Measurements from ENCODE around the gene CCDC192. TPM values are rescaled to one million over a fixed set of nuclear protein-coding genes. Genes with fewer than 3 reads are reported as not detected.
A peak's percentile ranks its signal among the peaks of the same experiment; 100 is the strongest.

Gene CCDC192
- total and polyA plus RNA-seq, 2 donors (not counting 3 experiments of a cell fraction or from before 2014, with no cell fraction given), result not detected

DNA sequence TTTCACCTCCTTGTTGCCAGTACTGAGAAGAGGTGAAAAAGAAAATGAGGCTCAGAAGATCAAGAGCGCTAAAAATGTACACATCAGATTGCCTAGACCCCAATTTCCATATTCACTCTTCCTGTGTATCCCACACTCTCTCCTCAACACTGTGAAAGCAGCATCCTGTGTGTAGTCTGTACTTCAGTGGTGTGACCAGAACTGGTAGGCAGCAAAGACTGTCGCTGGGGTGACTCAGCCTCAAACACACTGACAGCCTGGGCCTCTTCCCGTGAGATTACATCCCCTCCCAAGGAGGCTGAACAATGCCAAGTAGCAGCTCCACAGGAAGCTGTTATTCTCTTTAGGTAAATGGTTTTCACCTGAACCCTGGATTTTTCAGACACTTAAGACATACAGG is 135.5 kb downstream of the CCDC192 start:
- FAIRE-seq (peak; percentile 90), DNase-seq (ENCODE audit: low read depth, low spot score) (peak; percentile 49)
- no TSS peak for BruUV-seq (replicated peaks)
- H3K9me1 ChIP-seq (replicated peaks; ENCODE audit: control insufficient read depth, extremely low read depth, insufficient read depth, low read length), result no peaks in the 10 kb centered on the region
- H3K36me3 ChIP-seq (ENCODE audit: control insufficient read depth in 2 of 2, extremely low read depth in 1 of 2, insufficient read depth in 2 of 2, low read length in 2 of 2), result no peaks in the 10 kb centered on the region
- H3K9me3 ChIP-seq (replicated peaks; ENCODE audit: control insufficient read depth, insufficient read depth, low read length), result no peaks in the 10 kb centered on the region
- H3K79me2 ChIP-seq (ENCODE audit: control insufficient read depth, insufficient read depth, low read length), result no peaks in the 10 kb centered on the region
- intact Hi-C loops (cut with micrococcal nuclease) (no loop called here), dilution Hi-C loops (cut with MboI; ENCODE audit: extremely low pct_ligation_motif_present, low sequenced_read_pairs) (no loop called here)
- no peak overlapping the region for H3K4me2 ChIP-seq (ENCODE audit: insufficient read depth, low read length)
- no peak overlapping the region for H3K9ac ChIP-seq (replicated peaks; ENCODE audit: extremely low read depth, insufficient read depth, low read length)
- H2AFZ ChIP-seq (ENCODE audit: low read depth, low read length), result peak overlapping the region; percentile 10
- TF ChIP-seq FOS (IDR thresholded peaks at IDR 0.05; ENCODE audit: borderline replicate concordance, insufficient read depth, low read length) (peak; percentile 62), GATA2 (IDR thresholded peaks at IDR 0.05; ENCODE audit: insufficient read depth, insufficient read length, low read depth, low read length) (no peak)
- H3K27me3 ChIP-seq (ENCODE audit: control insufficient read depth in 2 of 2, insufficient read depth in 2 of 2, low read length in 2 of 2), result no peaks in the 10 kb centered on the region
- CTCF ChIA-PET, result no interaction called here
- no peak overlapping the region for H3K4me3 ChIP-seq (replicated peaks in 1 of 3; ENCODE audit: insufficient read depth in 1 of 3, low read depth in 1 of 3, low read length in 3 of 3)
- POLR2A ChIA-PET, result no interaction called here
- H3K27ac ChIP-seq (ENCODE audit: insufficient read depth, low read depth, low read length), result no peak overlapping the region
- H4K20me1 ChIP-seq (replicated peaks; ENCODE audit: control insufficient read depth, extremely low read depth, insufficient read depth, low read length), result no peaks in the 10 kb centered on the region
- H3K4me1 ChIP-seq (ENCODE audit: control insufficient read depth, extremely low read depth, insufficient read depth, low read length), result peaks cover 7% of the 10 kb centered on the region

DNA sequence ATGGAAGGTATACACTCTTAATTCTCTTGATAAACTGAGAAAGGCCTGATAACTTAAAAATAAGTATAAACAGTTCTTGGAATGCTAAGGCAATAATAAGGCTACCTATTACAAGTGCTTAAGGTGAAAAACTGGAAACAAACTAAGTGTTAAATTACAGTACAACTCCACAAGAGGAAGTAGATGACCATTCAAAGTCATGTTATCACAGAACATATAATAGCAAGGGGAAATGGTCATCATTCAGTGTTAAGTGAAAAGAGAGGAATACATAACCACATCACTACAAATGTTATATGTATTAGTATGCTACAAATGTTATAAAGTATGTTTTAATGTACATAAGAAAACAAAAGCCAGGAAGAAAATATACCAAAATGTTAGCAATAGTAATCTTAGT is 135.9 kb downstream of the CCDC192 start:
- no peak for FAIRE-seq

More for the DNA sequence above, 135.9 kb downstream of the CCDC192 start:
- ChIA-PET POLR2A (no interaction called here), CTCF (no interaction called here)
- Histone ChIP-seq H3K27ac (ENCODE audit: insufficient read depth, low read depth, low read length) (no peak overlapping the region), H3K4me3 (replicated peaks in 1 of 3; ENCODE audit: insufficient read depth in 1 of 3, low read depth in 1 of 3, low read length in 3 of 3) (no peak overlapping the region), H3K4me2 (ENCODE audit: insufficient read depth, low read length) (no peak overlapping the region), H3K9me3 (replicated peaks; ENCODE audit: control insufficient read depth, insufficient read depth, low read length) (no peaks in the 10 kb centered on the region), H3K9me1 (replicated peaks; ENCODE audit: control insufficient read depth, extremely low read depth, insufficient read depth, low read length) (no peaks in the 10 kb centered on the region), H3K9ac (replicated peaks; ENCODE audit: extremely low read depth, insufficient read depth, low read length) (no peak overlapping the region), H3K79me2 (ENCODE audit: control insufficient read depth, insufficient read depth, low read length) (no peaks in the 10 kb centered on the region), H4K20me1 (replicated peaks; ENCODE audit: control insufficient read depth, extremely low read depth, insufficient read depth, low read length) (no peaks in the 10 kb centered on the region), H3K27me3 (ENCODE audit: control insufficient read depth in 2 of 2, insufficient read depth in 2 of 2, low read length in 2 of 2) (no peaks in the 10 kb centered on the region), H2AFZ (ENCODE audit: low read depth, low read length) (no peak overlapping the region), H3K4me1 (ENCODE audit: control insufficient read depth, extremely low read depth, insufficient read depth, low read length) (peaks cover 7% of the 10 kb centered on the region), H3K36me3 (ENCODE audit: control insufficient read depth in 2 of 2, extremely low read depth in 1 of 2, insufficient read depth in 2 of 2, low read length in 2 of 2) (no peaks in the 10 kb centered on the region)
- no peak for DNase-seq (ENCODE audit: low read depth, low spot score)
- TF ChIP-seq GATA2 (IDR thresholded peaks at IDR 0.05; ENCODE audit: insufficient read depth, insufficient read length, low read depth, low read length) (no peak), FOS (IDR thresholded peaks at IDR 0.05; ENCODE audit: borderline replicate concordance, insufficient read depth, low read length) (no peak), EZH2 (IDR thresholded peaks at IDR 0.05; ENCODE audit: borderline replicate concordance, low read depth, low read length, severe bottlenecking) (no peak), JUN (IDR thresholded peaks at IDR 0.05; ENCODE audit: borderline replicate concordance, insufficient read depth, insufficient read length, low read depth) (no peak), POLR2AphosphoS5 (IDR thresholded peaks at IDR 0.05; ENCODE audit: insufficient read depth, low read depth, low read length) (no peak), MYC (IDR thresholded peaks at IDR 0.05; ENCODE audit: low read depth, low read length) (no peak), MAX (IDR thresholded peaks at IDR 0.05; ENCODE audit: insufficient read depth, insufficient read length) (no peak)
- TF ChIP-seq, protein P1, sequence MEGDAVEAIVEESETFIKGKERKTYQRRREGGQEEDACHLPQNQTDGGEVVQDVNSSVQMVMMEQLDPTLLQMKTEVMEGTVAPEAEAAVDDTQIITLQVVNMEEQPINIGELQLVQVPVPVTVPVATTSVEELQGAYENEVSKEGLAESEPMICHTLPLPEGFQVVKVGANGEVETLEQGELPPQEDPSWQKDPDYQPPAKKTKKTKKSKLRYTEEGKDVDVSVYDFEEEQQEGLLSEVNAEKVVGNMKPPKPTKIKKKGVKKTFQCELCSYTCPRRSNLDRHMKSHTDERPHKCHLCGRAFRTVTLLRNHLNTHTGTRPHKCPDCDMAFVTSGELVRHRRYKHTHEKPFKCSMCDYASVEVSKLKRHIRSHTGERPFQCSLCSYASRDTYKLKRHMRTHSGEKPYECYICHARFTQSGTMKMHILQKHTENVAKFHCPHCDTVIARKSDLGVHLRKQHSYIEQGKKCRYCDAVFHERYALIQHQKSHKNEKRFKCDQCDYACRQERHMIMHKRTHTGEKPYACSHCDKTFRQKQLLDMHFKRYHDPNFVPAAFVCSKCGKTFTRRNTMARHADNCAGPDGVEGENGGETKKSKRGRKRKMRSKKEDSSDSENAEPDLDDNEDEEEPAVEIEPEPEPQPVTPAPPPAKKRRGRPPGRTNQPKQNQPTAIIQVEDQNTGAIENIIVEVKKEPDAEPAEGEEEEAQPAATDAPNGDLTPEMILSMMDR (IDR thresholded peaks at IDR 0.05; ENCODE audit: extremely low read depth in 1 of 2, insufficient read depth in 1 of 2, low read depth in 1 of 2, low read length in 2 of 2), result no peak
- intact Hi-C loops (cut with micrococcal nuclease), result no loop called here
- dilution Hi-C loops (cut with MboI; ENCODE audit: extremely low pct_ligation_motif_present, low sequenced_read_pairs), result no loop called here
- no TSS peak for BruUV-seq (replicated peaks)

Data from endothelial cell of umbilical vein (primary cell).